Testis (tissue), 2 donors: Measurements from ENCODE around the gene SPATA19.

Source experiments
- POLR2A ChIP-seq: fragments of 450-650 bp; IDR thresholded peaks from one replicate; pipeline ENCODE4 v1.6.1; 2017; ENCODE audit warnings: antibody characterized with exemption, mild to moderate bottlenecking, moderate library complexity
- TF ChIP-seq, protein P1 (sequence below), 3 experiments: fragments of 450-650 bp in 2 of 3; fragments of 200-600 bp in 1 of 3; sonication (generic) in 1 of 3; IDR thresholded peaks; one replicate each; pipeline ENCODE4 v1.5.1; 2016 to 2019; ENCODE audit warnings: antibody characterized with exemption in 3 of 3, mild to moderate bottlenecking in 2 of 3, moderate library complexity in 1 of 3

DNA sequence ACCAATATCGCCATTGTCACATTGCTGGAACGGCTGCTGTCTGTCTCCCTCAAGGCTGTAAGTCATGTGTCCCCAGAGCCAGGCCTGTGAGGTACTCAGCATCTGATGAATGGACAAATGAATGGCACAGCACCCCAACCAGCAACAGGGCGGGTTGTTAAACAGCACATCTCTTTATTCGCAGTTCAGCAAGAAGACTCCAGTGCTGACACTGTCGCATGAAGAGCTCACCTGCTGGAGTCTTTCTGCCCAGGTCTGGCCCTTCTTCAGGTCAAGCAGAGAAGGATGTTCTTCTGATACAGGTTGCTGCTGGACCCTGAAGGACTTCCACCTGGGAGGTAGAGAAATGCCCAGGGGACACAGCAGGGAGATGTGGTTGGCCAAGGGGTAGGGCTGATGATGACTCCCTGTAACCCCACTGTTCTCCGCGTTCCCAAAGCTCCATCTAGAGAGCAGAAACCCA, 4.8 kb downstream of the SPATA19 start:
- TF ChIP-seq, protein P1, sequence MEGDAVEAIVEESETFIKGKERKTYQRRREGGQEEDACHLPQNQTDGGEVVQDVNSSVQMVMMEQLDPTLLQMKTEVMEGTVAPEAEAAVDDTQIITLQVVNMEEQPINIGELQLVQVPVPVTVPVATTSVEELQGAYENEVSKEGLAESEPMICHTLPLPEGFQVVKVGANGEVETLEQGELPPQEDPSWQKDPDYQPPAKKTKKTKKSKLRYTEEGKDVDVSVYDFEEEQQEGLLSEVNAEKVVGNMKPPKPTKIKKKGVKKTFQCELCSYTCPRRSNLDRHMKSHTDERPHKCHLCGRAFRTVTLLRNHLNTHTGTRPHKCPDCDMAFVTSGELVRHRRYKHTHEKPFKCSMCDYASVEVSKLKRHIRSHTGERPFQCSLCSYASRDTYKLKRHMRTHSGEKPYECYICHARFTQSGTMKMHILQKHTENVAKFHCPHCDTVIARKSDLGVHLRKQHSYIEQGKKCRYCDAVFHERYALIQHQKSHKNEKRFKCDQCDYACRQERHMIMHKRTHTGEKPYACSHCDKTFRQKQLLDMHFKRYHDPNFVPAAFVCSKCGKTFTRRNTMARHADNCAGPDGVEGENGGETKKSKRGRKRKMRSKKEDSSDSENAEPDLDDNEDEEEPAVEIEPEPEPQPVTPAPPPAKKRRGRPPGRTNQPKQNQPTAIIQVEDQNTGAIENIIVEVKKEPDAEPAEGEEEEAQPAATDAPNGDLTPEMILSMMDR (IDR thresholded peaks at IDR 0.05): no peak
- TF ChIP-seq POLR2A: no peak
